HepG2 (cell line): ENCODE measurements around the gene CHD2. TPM values are rescaled to one million over a fixed set of nuclear protein-coding genes. Genes with fewer than 3 reads are reported as not detected.

Experiments used
- ATAC-seq: fragments of 200-7000 bp; cut with Tn5 transposase; 3 replicates; pipeline ENCODE4 v1.9.1; 2020; ENCODE audit warnings: mild to moderate bottlenecking, moderate library complexity
- BruUV-seq: library from RNA; stranded (reverse); fragments of 400-500 nt; replicated peaks from 2 replicates; lab custom pipeline; 2021; lab: Mats Ljungman, UMichigan
- CTCF ChIA-PET: fragments of 300-600 bp; formaldehyde crosslinking; extraction: SDS; loops from one replicate; lab custom pipeline; 2021; ENCODE audit warnings: low total read pairs, inconsistent platforms, low intra/inter-chr PET ratio; lab: Yijun Ruan, JAX
- POLR2A ChIA-PET: fragments of 350-600 bp; sonication (Branson Sonifier 250); formaldehyde crosslinking; loops from one replicate; lab custom pipeline; 2020; ENCODE audit warnings: antibody characterized with exemption, inconsistent platforms; lab: Yijun Ruan, JAX
- DNase-seq: peaks from one replicate; pipeline ENCODE4 v3.0.0-alpha.2; 2015; ENCODE audit warnings: low spot score
- FAIRE-seq: peaks from 3 replicates; lab custom pipeline; 2011; peaks lifted over from hg19 to GRCh38; lab: Jason Lieb, UNC
- H2AFZ ChIP-seq: one replicate; pipeline ENCODE4 v1.6.1; 2011; ENCODE audit warnings: low read length, inconsistent platforms
- H3K27ac ChIP-seq: fragments of 300-600 bp; 3 replicates; pipeline ENCODE4 v1.8.0; 2011; ENCODE audit warnings: mixed run types, mild to moderate bottlenecking, mixed read lengths, low read length, inconsistent platforms; ENCODE audit not compliant: insufficient read depth; ENCODE audit errors: extremely low read length
- H3K27me3 ChIP-seq, 2 experiments: fragments of 200-600 bp in 1 of 2; 2 replicates in 1 of 2; 3 replicates in 1 of 2; pipeline versions ENCODE4 v1.6.0 to v1.8.0; 2011; ENCODE audit warnings: low read length in 2 of 2, mild to moderate bottlenecking in 2 of 2, moderate library complexity in 2 of 2, inconsistent platforms in 1 of 2; ENCODE audit not compliant: insufficient read depth in 2 of 2, control insufficient read depth in 1 of 2
- H3K36me3 ChIP-seq, 2 experiments: fragments of 200-600 bp in 1 of 2; replicated peaks in 1 of 2; 2 replicates in 1 of 2; 3 replicates in 1 of 2; pipeline versions ENCODE4 v1.5.1 to v1.8.0; 2011; ENCODE audit warnings: low read length in 2 of 2, inconsistent platforms in 1 of 2; ENCODE audit not compliant: insufficient read depth in 2 of 2, control insufficient read depth in 1 of 2
- H3K4me1 ChIP-seq: 2 replicates; pipeline ENCODE4 v1.5.1; 2012; ENCODE audit warnings: low read length, inconsistent platforms; ENCODE audit not compliant: insufficient read depth
- H3K4me2 ChIP-seq: 2 replicates; pipeline ENCODE4 v1.6.0; 2011; ENCODE audit warnings: low read depth, low read length, inconsistent platforms
- H3K4me3 ChIP-seq, 3 experiments: fragments of 200-600 bp in 1 of 3; sonication (generic), shearing (Covaris generic) in 1 of 3; replicated peaks in 1 of 3; 2 replicates each; pipeline ENCODE4 v1.5.1; 2011 to 2016; ENCODE audit warnings: low read length in 3 of 3, inconsistent platforms in 2 of 3, low read depth in 2 of 3, mild to moderate bottlenecking in 2 of 3, control low read depth in 1 of 3, mixed read lengths in 1 of 3; ENCODE audit not compliant: insufficient read depth in 1 of 3
- H3K79me2 ChIP-seq: one replicate; pipeline ENCODE4 v1.6.1; 2011; ENCODE audit warnings: low read length, inconsistent platforms; ENCODE audit not compliant: insufficient read depth
- H3K9ac ChIP-seq: 2 replicates; pipeline ENCODE4 v1.6.0; 2011; ENCODE audit warnings: mild to moderate bottlenecking, low read depth, low read length, inconsistent platforms; ENCODE audit not compliant: insufficient read depth
- H3K9me3 ChIP-seq: 2 replicates; pipeline ENCODE4 v1.5.1; 2012; ENCODE audit warnings: mild to moderate bottlenecking, low read length
- H4K20me1 ChIP-seq: 2 replicates; pipeline ENCODE4 v1.6.0; 2011; ENCODE audit warnings: inconsistent platforms, mild to moderate bottlenecking, low read length, moderate library complexity; ENCODE audit not compliant: insufficient read depth
- ATM ChIP-seq: fragments of 450-650 bp; IDR thresholded peaks from 2 replicates; pipeline ENCODE4 v1.7.1; 2017; ENCODE audit warnings: mild to moderate bottlenecking, borderline replicate concordance
- CCAR2 ChIP-seq: fragments of 200-400 bp; formaldehyde crosslinking; optimal IDR thresholded peaks from 2 replicates; pipeline ENCODE3; 2018; ENCODE audit warnings: low read depth, mild to moderate bottlenecking, low read length, moderate library complexity
- CHD4 ChIP-seq: fragments of 200-600 bp; sonication (generic); IDR thresholded peaks from 2 replicates; pipeline ENCODE4 v1.7.0; 2017; ENCODE audit warnings: mild to moderate bottlenecking, low read length, borderline replicate concordance
- NR2F6 ChIP-seq, 2 experiments: IDR thresholded peaks; 2 replicates each; pipeline ENCODE4 v1.6.1; 2016; ENCODE audit warnings: antibody characterized with exemption in 1 of 2, mild to moderate bottlenecking in 1 of 2
- RARA ChIP-seq: IDR thresholded peaks from 2 replicates; pipeline ENCODE4 v1.6.1; 2016; ENCODE audit warnings: missing genetic modification reagents, missing compliant biosample characterization
- SCMH1 ChIP-seq: sonication (generic); formaldehyde crosslinking; IDR thresholded peaks from 2 replicates; pipeline ENCODE4 v1.9.0; 2021; ENCODE audit warnings: missing genetic modification reagents, mild to moderate bottlenecking, borderline replicate concordance
- SETDB1 ChIP-seq: sonication (generic); formaldehyde crosslinking; IDR thresholded peaks from 2 replicates; pipeline ENCODE4 v1.5.1; 2020; ENCODE audit warnings: missing genetic modification reagents, mild to moderate bottlenecking, borderline replicate concordance
- ZFP37 ChIP-seq: sonication (generic); formaldehyde crosslinking; IDR thresholded peaks from 2 replicates; pipeline ENCODE4 v1.4.0; 2020; ENCODE audit warnings: missing genetic modification reagents, borderline replicate concordance
- ZNF326 ChIP-seq: sonication (generic); formaldehyde crosslinking; IDR thresholded peaks from 2 replicates; pipeline ENCODE4 v1.4.0; 2020; ENCODE audit warnings: missing genetic modification reagents, borderline replicate concordance
- ZNF496 ChIP-seq: sonication (generic); formaldehyde crosslinking; IDR thresholded peaks from 2 replicates; pipeline ENCODE4 v1.8.1; 2023; ENCODE audit warnings: mild to moderate bottlenecking, moderate library complexity, missing genetic modification reagents; ENCODE audit not compliant: insufficient replicate concordance
- ZNF629 ChIP-seq: sonication (generic); formaldehyde crosslinking; conservative IDR thresholded peaks from 2 replicates; pipeline ENCODE4 v1.5.0; 2020; ENCODE audit warnings: missing genetic modification reagents
- ZNF766 ChIP-seq: sonication (generic); formaldehyde crosslinking; IDR thresholded peaks from 2 replicates; pipeline ENCODE4 v1.5.0; 2020; ENCODE audit warnings: missing genetic modification reagents, borderline replicate concordance
- ZNF776 ChIP-seq: sonication (generic); formaldehyde crosslinking; IDR thresholded peaks from 2 replicates; pipeline ENCODE4 v1.4.0; 2020; ENCODE audit warnings: mild to moderate bottlenecking, missing genetic modification reagents
- WGBS: methylation state at CpG from one replicate; pipeline ENCODE4 v1.1.6; 2017; ENCODE audit warnings: low lambda C conversion rate; 5-methylcytosine and 5-hydroxymethylcytosine counted together
- in situ Hi-C: cut with HindIII; loops from 2 replicates; pipeline ENCODE4 v1.10.0; 2017; ENCODE audit warnings: low pct_unique_long_range_greater_than_20kb; ENCODE audit not compliant: extremely low pct_ligation_motif_present
- intact Hi-C: fragments of 100-400 bp; cut with micrococcal nuclease; formaldehyde crosslinking; loops from one replicate; pipeline ENCODE4 v1.10.0; 2022; ENCODE audit not compliant: unreplicated experiment
- polyA plus RNA-seq, 8 experiments: library from polyadenylated mRNA; depleted of rRNA in 3 of 8; stranded (reverse) in 7 of 8; unstranded in 1 of 8; fragments of >200 nt; fragmentation: Illumina TruSeq in 4 of 8; extraction: Trizol in 4 of 8; gene quantifications; 2 replicates each; pipeline versions ENCODE4 v1.2.1 to v1.2.3, GENCODE V29; 2011 to 2016; ENCODE audit warnings: low read depth in 4 of 8, missing spikeins in 1 of 8, mixed read lengths in 1 of 8; ENCODE audit not compliant: insufficient read depth in 1 of 8
- total RNA-seq, 5 experiments: library from RNA; depleted of rRNA; stranded (reverse); fragments of >200 nt; fragmentation: Illumina TruSeq; extraction: Trizol; gene quantifications; 2 replicates each; pipeline ENCODE4 v1.2.3, GENCODE V29; 2016; ENCODE audit warnings: low read depth in 1 of 5
- TF ChIP-seq, protein P1 (sequence below): sonication (generic); formaldehyde crosslinking; IDR thresholded peaks from 2 replicates; pipeline ENCODE4 v1.4.0; 2020; ENCODE audit warnings: mild to moderate bottlenecking, missing genetic modification reagents
- TF ChIP-seq, protein P2 (sequence below): sonication (generic); formaldehyde crosslinking; IDR thresholded peaks from 2 replicates; pipeline ENCODE4 v1.4.0; 2020; ENCODE audit warnings: mild to moderate bottlenecking, low read depth, missing genetic modification reagents

CHD2 gene
- total and polyA plus RNA-seq, 2 of the 13 experiments (the other 11 are each of a cell fraction or from before 2014, with no cell fraction given) = 54.0 to 54.1 TPM

DNA sequence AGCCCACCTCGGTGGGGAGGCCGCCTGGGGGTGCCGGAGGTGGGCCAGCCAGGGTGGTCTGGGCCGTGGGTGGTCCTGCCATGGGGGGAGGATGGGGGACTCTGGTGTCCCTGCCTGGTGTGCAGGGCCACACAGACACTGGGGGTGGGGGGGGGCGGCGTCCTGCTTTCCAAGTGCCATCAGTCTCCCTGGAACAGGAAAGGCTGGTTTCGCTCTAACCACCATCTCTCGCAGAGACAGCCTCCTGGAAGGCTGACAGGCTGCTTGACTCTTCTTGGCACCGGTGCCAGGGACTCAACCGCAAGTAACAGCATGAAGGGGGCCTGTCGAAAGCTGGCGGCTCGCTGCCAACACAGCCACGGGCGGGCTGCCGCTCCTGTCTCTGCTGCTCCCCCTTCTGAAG lies 148.6 kb downstream of the CHD2 start:
- Histone ChIP-seq H3K9me3 (peaks cover 5% of the 10 kb centered on the region; the same call in 1 of the 2 replicates), H3K9ac (no peak overlapping the region), H3K4me2 (no peak overlapping the region), H3K27me3 (peaks cover 3 to 24% of the 10 kb centered on the region in 2 experiments; a peak in 4 of 5 replicates), H3K27ac (no peak overlapping the region), H3K4me3 (no peak overlapping the region), H4K20me1 (no peaks in the 10 kb centered on the region), H2AFZ (no peak overlapping the region), H3K36me3 (no peaks in the 10 kb centered on the region), H3K79me2 (no peaks in the 10 kb centered on the region), H3K4me1 (no peaks in the 10 kb centered on the region)
- intact Hi-C loops (no loop called here), in situ Hi-C loops (no loop called here)
- CTCF ChIA-PET = no interaction called here
- TF ChIP-seq ZNF776 (CRISPR knock-in tag) = no peak
- TF ChIP-seq NR2F6 (IDR thresholded peaks at IDR 0.05) = no peak
- TF ChIP-seq NR2F6 (CRISPR knock-in tag; IDR thresholded peaks at IDR 0.05) = no peak
- TF ChIP-seq CCAR2 = no peak
- TF ChIP-seq ZNF326 (CRISPR knock-in tag) = no peak
- TF ChIP-seq ZFP37 (CRISPR knock-in tag) = no peak
- TF ChIP-seq ZNF629 (CRISPR knock-in tag) = no peak
- TF ChIP-seq ZNF766 (CRISPR knock-in tag) = no peak
- TF ChIP-seq, protein P1, sequence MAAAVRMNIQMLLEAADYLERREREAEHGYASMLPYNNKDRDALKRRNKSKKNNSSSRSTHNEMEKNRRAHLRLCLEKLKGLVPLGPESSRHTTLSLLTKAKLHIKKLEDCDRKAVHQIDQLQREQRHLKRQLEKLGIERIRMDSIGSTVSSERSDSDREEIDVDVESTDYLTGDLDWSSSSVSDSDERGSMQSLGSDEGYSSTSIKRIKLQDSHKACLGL (CRISPR knock-in tag) = no peak
- no peak for TF ChIP-seq SETDB1
- no peak for TF ChIP-seq SCMH1 (CRISPR knock-in tag)
- TF ChIP-seq ATM = no peak
- TF ChIP-seq CHD4 = no peak
- TF ChIP-seq RARA (CRISPR knock-in tag) = no peak
- TF ChIP-seq, protein P2, sequence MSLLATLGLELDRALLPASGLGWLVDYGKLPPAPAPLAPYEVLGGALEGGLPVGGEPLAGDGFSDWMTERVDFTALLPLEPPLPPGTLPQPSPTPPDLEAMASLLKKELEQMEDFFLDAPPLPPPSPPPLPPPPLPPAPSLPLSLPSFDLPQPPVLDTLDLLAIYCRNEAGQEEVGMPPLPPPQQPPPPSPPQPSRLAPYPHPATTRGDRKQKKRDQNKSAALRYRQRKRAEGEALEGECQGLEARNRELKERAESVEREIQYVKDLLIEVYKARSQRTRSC (CRISPR knock-in tag) = no peak
- no peak for TF ChIP-seq ZNF496
- FAIRE-seq = no peak
- WGBS = 82% methylated on average over 3 of the region's 16 CpGs
- no TSS peak for BruUV-seq
- DNase-seq = no peak
- POLR2A ChIA-PET = no interaction called here
- no peak for ATAC-seq
